ENCODE measurements around the gene SYT8.

The SYT8 gene

DNA sequence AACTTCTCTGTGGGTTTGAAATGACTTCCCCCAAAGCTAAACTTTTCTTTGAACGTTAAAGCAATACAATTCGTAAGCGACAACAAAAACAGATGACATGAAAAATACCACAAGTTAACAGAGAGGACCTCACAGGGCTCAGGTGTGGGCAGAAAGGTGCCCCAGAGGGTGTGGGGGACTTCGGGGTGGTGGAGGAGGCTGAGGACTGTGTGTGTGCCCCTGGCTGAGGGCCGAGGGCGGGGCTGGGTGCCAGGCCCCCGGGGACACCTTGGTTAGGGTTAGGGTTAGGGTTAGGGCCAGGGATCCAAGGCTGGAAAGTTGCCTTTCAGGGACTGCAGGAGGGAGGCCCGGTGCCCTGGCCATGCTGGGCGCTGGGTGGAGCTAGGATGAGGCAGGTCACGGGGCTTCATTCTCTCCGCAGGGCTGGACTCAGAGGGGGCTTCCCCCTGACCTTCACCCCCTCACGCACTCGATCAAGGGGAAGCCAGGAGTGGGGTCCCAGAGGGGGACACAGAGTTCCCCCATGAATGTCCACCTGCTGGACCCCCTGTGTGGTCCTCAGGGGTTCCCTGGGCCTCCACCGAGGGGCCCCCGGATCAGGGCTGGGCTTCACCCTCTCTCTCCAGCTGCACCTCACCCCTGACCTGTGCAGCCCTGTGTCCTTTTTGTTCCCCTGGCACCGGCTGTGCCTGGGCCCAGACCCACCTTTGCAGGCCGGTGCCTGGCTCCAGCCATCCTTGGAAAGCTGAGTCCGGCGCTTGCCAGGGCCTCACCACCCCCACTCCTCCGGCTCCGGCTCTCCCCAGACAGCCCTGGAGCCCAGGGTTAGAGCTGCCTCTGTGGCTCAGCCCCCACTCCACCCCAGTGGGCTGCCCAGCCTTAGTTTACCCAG, 11.0 kb downstream of the SYT8 start:
- TF ChIP-seq, protein P1, sequence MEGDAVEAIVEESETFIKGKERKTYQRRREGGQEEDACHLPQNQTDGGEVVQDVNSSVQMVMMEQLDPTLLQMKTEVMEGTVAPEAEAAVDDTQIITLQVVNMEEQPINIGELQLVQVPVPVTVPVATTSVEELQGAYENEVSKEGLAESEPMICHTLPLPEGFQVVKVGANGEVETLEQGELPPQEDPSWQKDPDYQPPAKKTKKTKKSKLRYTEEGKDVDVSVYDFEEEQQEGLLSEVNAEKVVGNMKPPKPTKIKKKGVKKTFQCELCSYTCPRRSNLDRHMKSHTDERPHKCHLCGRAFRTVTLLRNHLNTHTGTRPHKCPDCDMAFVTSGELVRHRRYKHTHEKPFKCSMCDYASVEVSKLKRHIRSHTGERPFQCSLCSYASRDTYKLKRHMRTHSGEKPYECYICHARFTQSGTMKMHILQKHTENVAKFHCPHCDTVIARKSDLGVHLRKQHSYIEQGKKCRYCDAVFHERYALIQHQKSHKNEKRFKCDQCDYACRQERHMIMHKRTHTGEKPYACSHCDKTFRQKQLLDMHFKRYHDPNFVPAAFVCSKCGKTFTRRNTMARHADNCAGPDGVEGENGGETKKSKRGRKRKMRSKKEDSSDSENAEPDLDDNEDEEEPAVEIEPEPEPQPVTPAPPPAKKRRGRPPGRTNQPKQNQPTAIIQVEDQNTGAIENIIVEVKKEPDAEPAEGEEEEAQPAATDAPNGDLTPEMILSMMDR (IDR thresholded peaks at IDR 0.05), result no peak

GRCh38 chr11:1846453-1846932, 11.7 kb downstream of the SYT8 start:
- TF ChIP-seq, protein P1 (IDR thresholded peaks at IDR 0.05), result no peak

DNA sequence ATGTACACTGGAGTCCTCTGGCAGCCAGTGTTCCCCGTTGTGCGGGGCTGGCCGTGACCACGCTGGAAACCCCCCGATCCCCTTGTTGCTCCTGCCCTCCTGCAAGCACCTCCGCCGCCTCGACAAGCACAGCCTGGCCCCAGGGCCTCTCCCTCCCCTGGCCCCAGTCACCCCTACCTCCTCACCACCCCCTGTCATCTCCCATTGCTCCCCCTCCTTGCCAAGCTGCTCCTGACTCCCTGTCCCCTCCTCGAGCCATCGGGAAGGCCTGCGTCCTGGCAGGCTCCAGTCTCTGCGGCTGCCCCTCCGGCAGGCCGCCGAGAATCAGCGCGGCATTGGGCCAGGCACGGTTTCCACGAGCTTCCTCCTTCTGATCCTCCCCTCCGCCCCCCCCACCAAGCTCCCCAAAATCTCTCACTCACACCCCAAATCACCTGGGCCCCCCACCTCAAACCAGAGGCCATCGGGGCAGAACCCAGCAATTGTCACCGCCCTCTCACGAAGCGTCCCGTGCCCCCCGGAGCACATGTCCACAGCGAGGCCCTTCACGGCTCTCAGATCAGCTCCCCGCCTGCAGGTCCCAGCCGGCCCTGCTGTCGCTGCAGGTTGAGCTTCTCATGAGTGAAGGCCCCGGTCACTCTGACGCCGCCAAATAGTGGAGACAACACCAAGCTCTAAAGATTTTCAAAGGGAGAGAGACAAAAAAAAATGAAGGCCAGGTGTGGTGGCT, 12.4 kb downstream of the SYT8 start:
- TF ChIP-seq, protein P1 (IDR thresholded peaks at IDR 0.05), result no peak

GRCh38 chr11:1847926-1848639, 13.3 kb downstream of the SYT8 start:
- TF ChIP-seq, protein P1 (IDR thresholded peaks at IDR 0.05), result no peak

DNA sequence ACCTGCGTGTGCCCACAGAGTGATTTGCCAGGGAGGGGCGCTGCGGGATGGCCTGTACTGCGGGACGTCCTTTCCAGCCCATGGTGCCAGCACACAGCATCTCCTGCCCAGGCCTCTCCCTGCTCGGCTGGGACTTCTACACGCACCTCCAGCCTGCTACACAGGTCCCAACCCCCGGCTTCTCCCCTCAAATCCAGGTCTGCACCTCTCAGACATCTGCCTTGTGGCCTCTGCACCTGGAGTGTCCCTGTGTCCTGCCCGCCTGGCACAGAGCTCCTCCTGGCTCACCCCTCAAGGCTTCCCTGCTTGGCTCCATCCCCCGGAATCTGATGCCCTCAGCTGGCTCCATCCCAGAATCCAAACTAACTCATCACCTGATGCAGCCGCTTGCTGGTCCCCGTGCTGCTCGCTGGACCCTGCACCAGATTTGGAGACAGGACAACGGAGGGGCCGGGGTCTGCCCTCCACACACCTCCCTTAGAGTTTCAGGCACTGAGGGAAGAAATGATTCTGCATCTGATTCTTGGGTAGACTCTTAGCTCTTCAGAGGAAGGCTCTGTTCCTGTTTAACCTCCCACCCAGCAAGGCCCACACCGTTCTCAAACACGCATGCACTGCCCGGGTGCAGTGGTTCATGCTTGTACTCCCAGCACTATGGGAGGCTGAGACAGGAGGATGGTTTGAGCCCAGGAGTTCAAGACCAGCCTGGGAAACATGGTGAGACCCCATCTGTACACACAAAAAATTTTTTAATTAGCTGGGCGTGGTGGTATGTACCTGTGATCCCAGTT, 14.0 kb downstream of the SYT8 start:
- TF ChIP-seq, protein P1 (IDR thresholded peaks at IDR 0.05), result no peak

DNA sequence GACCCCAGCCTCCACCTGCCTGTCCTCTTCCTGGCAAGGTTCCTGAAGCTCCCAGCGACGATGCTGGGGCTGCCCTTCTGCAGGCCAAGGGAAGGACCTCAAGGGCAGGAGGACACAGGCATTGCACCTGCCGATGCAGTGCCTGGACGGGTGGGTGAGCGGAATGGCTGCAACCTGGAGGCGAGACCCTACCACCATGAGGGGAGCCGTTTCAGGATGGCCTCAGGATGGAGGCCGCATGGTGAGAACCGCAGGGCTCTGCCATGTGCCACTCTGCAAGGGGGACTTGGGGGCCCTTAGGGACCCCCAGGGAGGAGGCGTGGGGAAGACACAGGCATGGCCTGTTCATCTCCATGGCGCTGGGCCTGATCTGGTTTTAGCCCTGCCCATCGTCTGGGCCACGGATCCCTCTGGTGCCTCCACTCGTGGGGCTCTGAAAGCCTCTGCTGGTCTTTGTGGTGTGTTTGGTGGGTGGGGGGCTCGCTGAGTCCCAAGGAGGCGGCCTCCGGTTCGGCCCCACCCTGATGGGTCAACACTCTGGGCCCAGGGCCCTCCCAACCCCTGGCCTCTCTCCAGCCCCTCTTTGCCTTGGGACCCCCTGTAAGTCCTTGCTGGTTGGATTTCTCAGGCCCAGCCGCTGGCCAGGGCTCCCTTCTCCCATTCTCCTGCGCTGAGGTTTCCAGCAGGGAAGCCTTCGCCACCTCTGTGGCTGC, 16.8 kb downstream of the SYT8 start:
- TF ChIP-seq, protein P1 (IDR thresholded peaks at IDR 0.05), result no peak

Measured in LNCAP (cell line).